ENCODE data around the gene MYO9A. TPM values are rescaled to one million over a fixed set of nuclear protein-coding genes. Genes with fewer than 3 reads are reported as not detected.

Gene MYO9A
- total RNA-seq, 3 donors from 2014 or later: 40.0 to 79.3 (median 41.8) TPM

DNA sequence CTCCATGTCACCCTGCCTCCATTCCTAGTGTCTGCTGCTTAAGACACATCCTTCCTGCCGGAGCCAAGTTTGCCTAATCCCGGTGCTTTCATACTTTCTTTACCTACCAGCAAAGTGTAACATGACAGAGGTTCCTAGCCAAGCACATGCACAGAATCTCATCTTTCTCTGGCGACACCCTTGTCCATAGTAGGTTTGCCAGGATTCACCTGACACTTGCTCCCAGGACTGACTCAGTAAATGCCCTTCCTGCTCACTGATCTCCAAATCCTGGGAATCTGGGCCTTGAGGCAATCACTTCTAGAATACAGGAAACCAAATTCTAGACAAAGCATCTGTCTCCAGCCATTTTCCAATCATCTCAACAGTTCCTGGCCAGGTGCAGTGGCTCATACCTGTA lies 317.8 kb downstream of the MYO9A start:
- DNase-seq (no peak), ATAC-seq (peak; percentile 18)
- H3K36me3 ChIP-seq (ENCODE audit: low read depth): no peaks in the 10 kb centered on the region
- TF ChIP-seq CTCF (IDR thresholded peaks at IDR 0.05): no peak
- intact Hi-C loops (cut with DNase I, micrococcal nuclease): loop anchor here in 1 of 2 donors (10.0 kb wide), 1 partner anchor 45 kb away; no protein-coding TSS in a partner anchor
- H3K4me3 ChIP-seq: no peak overlapping the region
- no peaks in the 10 kb centered on the region for H3K9me3 ChIP-seq
- peaks cover 8% of the 10 kb centered on the region for H3K4me1 ChIP-seq (ENCODE audit: low read depth)

DNA sequence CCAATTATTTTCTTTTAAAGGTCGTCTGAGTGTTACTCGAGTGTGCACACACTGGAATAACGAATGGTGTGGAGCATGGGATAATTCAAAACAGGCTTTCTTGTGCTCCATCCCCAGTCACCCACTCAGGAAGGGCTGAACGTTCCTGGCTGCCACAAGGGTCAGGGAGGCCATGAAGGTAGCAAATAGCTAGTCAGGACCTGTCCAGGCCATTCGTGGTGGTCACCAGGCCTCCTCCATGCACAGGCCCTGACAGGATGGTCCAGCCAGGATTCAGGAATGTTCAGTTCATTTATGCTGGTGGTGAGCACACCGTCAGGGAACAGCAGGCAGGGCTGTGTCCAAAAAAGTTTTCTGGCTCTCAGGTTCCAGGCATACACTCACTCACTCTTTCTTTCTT lies 319.3 kb downstream of the MYO9A start:
- no peak overlapping the region for H3K4me3 ChIP-seq
- DNase-seq (no peak), ATAC-seq (no peak)
- no peaks in the 10 kb centered on the region for H3K36me3 ChIP-seq (ENCODE audit: low read depth)
- H3K9me3 ChIP-seq: no peaks in the 10 kb centered on the region
- intact Hi-C loops (cut with DNase I, micrococcal nuclease): no loop called here
- TF ChIP-seq CTCF (IDR thresholded peaks at IDR 0.05): no peak
- peaks cover 8% of the 10 kb centered on the region for H3K4me1 ChIP-seq (ENCODE audit: low read depth)

- ATAC-seq: no peak
- DNase-seq: no peak
These were observed 325.4 kb downstream of the MYO9A start for GRCh38 chr15:71792521-71792920.

DNA sequence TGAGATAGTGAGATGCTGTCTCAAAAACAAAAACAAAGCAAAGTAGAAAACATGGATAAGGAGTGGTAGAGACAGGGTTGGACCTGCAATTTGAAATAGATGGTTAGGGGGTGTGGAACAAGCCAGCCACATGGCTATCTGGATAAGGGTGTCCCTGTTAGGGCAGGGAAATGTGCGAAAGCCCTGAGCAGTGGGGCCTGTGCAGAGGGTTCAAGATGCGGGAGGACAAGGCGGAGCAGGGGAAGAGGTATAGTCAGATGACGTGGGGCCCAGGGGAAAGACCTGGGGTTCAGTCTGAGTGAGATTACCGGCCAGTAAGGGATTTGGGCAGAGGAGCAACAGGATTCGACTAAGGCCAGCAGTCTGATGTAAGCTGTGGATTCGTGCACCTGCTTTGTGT lies 326.0 kb downstream of the MYO9A start:
- DNase-seq: no peak

More at GRCh38 chr15:71792521-71792920, 325.4 kb downstream of the MYO9A start:
- H3K4me3 ChIP-seq: no peak overlapping the region
- no peaks in the 10 kb centered on the region for H3K9me3 ChIP-seq
- H3K4me1 ChIP-seq (ENCODE audit: low read depth): peaks cover 5% of the 10 kb centered on the region
- TF ChIP-seq CTCF (IDR thresholded peaks at IDR 0.05): no peak
- no peaks in the 10 kb centered on the region for H3K36me3 ChIP-seq (ENCODE audit: low read depth)
- intact Hi-C loops (cut with DNase I, micrococcal nuclease): no loop called here

DNA sequence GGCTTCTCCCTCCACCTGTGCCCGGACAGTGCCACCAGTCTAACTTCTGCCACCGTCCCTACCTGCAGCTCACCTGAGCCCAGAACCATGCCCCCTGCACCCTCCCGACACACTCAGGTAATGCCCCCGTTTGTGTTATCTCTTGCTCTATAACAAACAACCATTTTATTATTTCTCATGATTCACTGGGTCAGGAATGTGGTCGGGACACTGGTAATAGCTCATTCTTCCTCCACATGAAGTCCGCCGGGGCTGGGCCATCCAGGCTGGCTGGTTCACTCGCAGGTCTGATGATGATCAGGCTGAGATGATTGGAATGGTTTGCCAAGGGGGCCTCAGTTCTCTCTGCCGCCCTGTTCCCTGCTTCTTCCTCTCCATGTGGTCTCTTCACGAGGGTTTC lies 327.9 kb downstream of the MYO9A start:
- no peaks in the 10 kb centered on the region for H3K36me3 ChIP-seq (ENCODE audit: low read depth)
- no peak for DNase-seq
- H3K4me1 ChIP-seq (ENCODE audit: low read depth): peaks cover 5% of the 10 kb centered on the region
- ATAC-seq: peak; percentile 60
- H3K4me3 ChIP-seq: no peak overlapping the region
- intact Hi-C loops (cut with DNase I, micrococcal nuclease): no loop called here
- no peak for TF ChIP-seq CTCF (IDR thresholded peaks at IDR 0.05)
- no peaks in the 10 kb centered on the region for H3K9me3 ChIP-seq

More for the DNA sequence above, 326.0 kb downstream of the MYO9A start:
- Histone ChIP-seq H3K36me3 (ENCODE audit: low read depth) (no peaks in the 10 kb centered on the region), H3K4me3 (no peak overlapping the region), H3K9me3 (no peaks in the 10 kb centered on the region), H3K4me1 (ENCODE audit: low read depth) (peaks cover 5% of the 10 kb centered on the region)
- TF ChIP-seq CTCF (IDR thresholded peaks at IDR 0.05): no peak
- no peak for ATAC-seq
- intact Hi-C loops (cut with DNase I, micrococcal nuclease): no loop called here

DNA sequence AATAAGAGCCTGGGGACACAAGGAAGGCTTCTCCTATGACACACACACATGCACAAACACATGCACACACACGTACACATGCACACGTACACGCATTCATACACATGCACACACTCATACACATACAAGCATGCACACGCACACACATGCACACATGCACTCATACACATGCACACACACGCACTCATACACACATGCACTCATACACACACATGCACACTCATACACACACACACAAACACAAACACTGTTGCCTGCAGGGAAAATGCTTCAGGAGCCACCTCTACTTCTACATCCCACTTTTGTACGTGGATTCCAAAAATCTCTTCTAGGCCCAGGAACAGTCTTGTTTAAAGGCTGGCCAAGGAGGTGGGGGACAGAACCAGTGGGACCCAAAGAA lies 328.3 kb downstream of the MYO9A start:
- no peak for DNase-seq
- intact Hi-C loops (cut with DNase I, micrococcal nuclease): no loop called here
- H3K9me3 ChIP-seq: no peaks in the 10 kb centered on the region
- no peak overlapping the region for H3K4me3 ChIP-seq
- TF ChIP-seq CTCF (IDR thresholded peaks at IDR 0.05): no peak
- no peaks in the 10 kb centered on the region for H3K36me3 ChIP-seq (ENCODE audit: low read depth)
- no peak for ATAC-seq
- H3K4me1 ChIP-seq (ENCODE audit: low read depth): peaks cover 5% of the 10 kb centered on the region
